Loucy (cell line): ENCODE results near the gene AFF3.

Experiments
- H2AFZ ChIP-seq: fragments of 200-600 bp; sonication (generic); 2 replicates; pipeline ENCODE4 v1.6.0; 2016; ENCODE audit warnings: antibody characterized with exemption, mild to moderate bottlenecking, low read length, moderate library complexity
- H3F3A ChIP-seq: fragments of 200-600 bp; 2 replicates; pipeline ENCODE4 v1.6.0; 2016; ENCODE audit warnings: antibody characterized with exemption, low read depth, mild to moderate bottlenecking
- H3K27me3 ChIP-seq: fragments of 200-600 bp; sonication (generic); 2 replicates; pipeline ENCODE4 v1.6.1; 2014; ENCODE audit warnings: low read length, mild to moderate bottlenecking; ENCODE audit not compliant: insufficient read depth, poor library complexity, severe bottlenecking
- H3K36me3 ChIP-seq: fragments of 200-600 bp; sonication (generic); 2 replicates; pipeline ENCODE4 v1.6.1; 2016; ENCODE audit warnings: low read length; ENCODE audit not compliant: insufficient read depth
- H3K4me1 ChIP-seq: fragments of 200-600 bp; sonication (generic); 2 replicates; pipeline ENCODE4 v1.5.1; 2014; ENCODE audit warnings: low read length, mild to moderate bottlenecking; ENCODE audit not compliant: insufficient read depth, poor library complexity, severe bottlenecking
- H3K4me2 ChIP-seq: fragments of 200-600 bp; sonication (generic); 2 replicates; pipeline ENCODE4 v1.6.0; 2014; ENCODE audit warnings: antibody characterized with exemption, low read length, low read depth, mild to moderate bottlenecking; ENCODE audit not compliant: poor library complexity, severe bottlenecking
- H3K4me3 ChIP-seq: fragments of 200-600 bp; sonication (generic); 2 replicates; pipeline ENCODE4 v1.5.1; 2014; ENCODE audit warnings: low read length, mild to moderate bottlenecking, mixed read lengths; ENCODE audit not compliant: poor library complexity, severe bottlenecking
- H3K79me2 ChIP-seq: fragments of 200-600 bp; sonication (generic); 2 replicates; pipeline ENCODE4 v1.6.1; 2014; ENCODE audit warnings: low read length; ENCODE audit not compliant: insufficient read depth
- H3K9ac ChIP-seq: fragments of 200-600 bp; sonication (generic); 2 replicates; pipeline ENCODE4 v1.6.0; 2014; ENCODE audit warnings: mild to moderate bottlenecking, low read depth, low read length, moderate library complexity; ENCODE audit not compliant: poor library complexity, severe bottlenecking
- H3K9me2 ChIP-seq: fragments of 200-600 bp; sonication (generic); replicated peaks from 2 replicates; pipeline ENCODE4 v1.6.1; 2016; ENCODE audit warnings: low read depth, low read length, mixed read lengths
- H3K9me3 ChIP-seq: fragments of 200-600 bp; sonication (generic); 2 replicates; pipeline ENCODE4 v1.6.1; 2014; ENCODE audit warnings: mild to moderate bottlenecking, antibody characterized with exemption, low read length, low read depth; ENCODE audit not compliant: insufficient read depth
- H4K20me1 ChIP-seq: fragments of 200-600 bp; sonication (generic); 2 replicates; pipeline ENCODE4 v1.6.0; 2014; ENCODE audit warnings: antibody characterized with exemption, low read length, mild to moderate bottlenecking; ENCODE audit not compliant: insufficient read depth, poor library complexity, severe bottlenecking
- CTCF ChIP-seq: fragments of 200-600 bp; sonication (generic); conservative IDR thresholded peaks from 2 replicates; pipeline ENCODE4 v1.5.1; 2014; ENCODE audit warnings: mild to moderate bottlenecking, antibody characterized with exemption, low read length
- EZH2phosphoT487 ChIP-seq: fragments of 200-600 bp; IDR thresholded peaks from 2 replicates; pipeline ENCODE4 v1.6.1; 2018; ENCODE audit warnings: antibody characterized with exemption, mild to moderate bottlenecking, moderate library complexity, borderline replicate concordance

The AFF3 gene

GRCh38 chr2:99537910-99538485 is 604.4 kb downstream of the AFF3 start:
- Histone ChIP-seq H2AFZ (no peak overlapping the region), H3K27me3 (no peaks in the 10 kb centered on the region), H3K36me3 (no peaks in the 10 kb centered on the region), H3K4me1 (no peaks in the 10 kb centered on the region), H3K4me2 (no peak overlapping the region), H3K9ac (no peak overlapping the region), H3K4me3 (no peak overlapping the region), H3F3A (no peaks in the 10 kb centered on the region), H3K79me2 (no peaks in the 10 kb centered on the region), H4K20me1 (no peaks in the 10 kb centered on the region), H3K9me2 (no peaks in the 10 kb centered on the region), H3K9me3 (no peaks in the 10 kb centered on the region)
- no peak for TF ChIP-seq CTCF
- TF ChIP-seq EZH2phosphoT487, result no peak

- H3K4me2 ChIP-seq, result no peak overlapping the region
- no peak overlapping the region for H3K9ac ChIP-seq
- H4K20me1 ChIP-seq, result no peaks in the 10 kb centered on the region
- no peaks in the 10 kb centered on the region for H3K79me2 ChIP-seq
- no peaks in the 10 kb centered on the region for H3F3A ChIP-seq
- no peaks in the 10 kb centered on the region for H3K9me2 ChIP-seq
- H3K36me3 ChIP-seq, result no peaks in the 10 kb centered on the region
- H2AFZ ChIP-seq, result no peak overlapping the region
- H3K4me3 ChIP-seq, result no peak overlapping the region
- H3K4me1 ChIP-seq, result no peaks in the 10 kb centered on the region
- H3K9me3 ChIP-seq, result no peaks in the 10 kb centered on the region
- no peaks in the 10 kb centered on the region for H3K27me3 ChIP-seq
- TF ChIP-seq CTCF, result no peak
- no peak for TF ChIP-seq EZH2phosphoT487
Observed at GRCh38 chr2:99524056-99524455, 618.3 kb downstream of the AFF3 start.

- Histone ChIP-seq H3K9me2 (no peaks in the 10 kb centered on the region), H3K4me3 (no peak overlapping the region), H3K9me3 (no peaks in the 10 kb centered on the region), H2AFZ (no peak overlapping the region), H3F3A (no peaks in the 10 kb centered on the region), H3K79me2 (no peaks in the 10 kb centered on the region), H4K20me1 (no peaks in the 10 kb centered on the region), H3K4me2 (no peak overlapping the region), H3K36me3 (no peaks in the 10 kb centered on the region), H3K27me3 (no peaks in the 10 kb centered on the region), H3K4me1 (no peaks in the 10 kb centered on the region), H3K9ac (no peak overlapping the region)
- no peak for TF ChIP-seq EZH2phosphoT487
- TF ChIP-seq CTCF, result no peak
Observed at GRCh38 chr2:99522157-99522556, 620.2 kb downstream of the AFF3 start.
